Hematopoietic multipotent progenitor cell treated with erythropoietin and hydrocortisone succinate and interleukin-3 and kit ligand, for 17 days (in vitro differentiated cells): Measurements from ENCODE around the gene MLF2.

Experiments used
- DNase-seq: peaks from one replicate; pipeline ENCODE4 v3.0.0-alpha.2; 2015; ENCODE audit warnings: low spot score

The MLF2 gene

GRCh38 chr12:6778217-6778573 is 25.3 kb upstream of the MLF2 start:
- no peak for DNase-seq

DNA sequence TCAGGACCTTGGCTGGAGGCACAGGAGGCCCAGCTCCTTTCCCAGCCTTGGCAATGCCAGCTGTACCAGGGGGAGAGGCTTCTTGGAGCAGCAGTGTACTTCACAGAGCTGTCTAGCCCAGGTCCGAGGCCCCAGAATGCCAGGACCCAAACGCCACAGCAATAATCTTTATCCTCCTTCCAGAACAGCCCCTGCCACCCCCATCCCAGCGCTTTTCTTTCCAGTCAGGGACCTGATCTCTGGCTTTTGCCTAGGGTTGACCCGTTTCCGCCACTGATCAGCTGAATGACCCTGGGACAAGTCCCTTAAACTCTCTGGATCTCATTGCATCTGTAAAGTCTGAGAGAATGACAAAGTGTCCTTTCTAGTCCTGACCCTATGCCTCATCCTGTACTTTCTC is 24.4 kb upstream of the MLF2 start:
- no peak for DNase-seq

- no peak for DNase-seq
Measured at GRCh38 chr12:6775185-6776174, 22.5 kb upstream of the MLF2 start.

DNA sequence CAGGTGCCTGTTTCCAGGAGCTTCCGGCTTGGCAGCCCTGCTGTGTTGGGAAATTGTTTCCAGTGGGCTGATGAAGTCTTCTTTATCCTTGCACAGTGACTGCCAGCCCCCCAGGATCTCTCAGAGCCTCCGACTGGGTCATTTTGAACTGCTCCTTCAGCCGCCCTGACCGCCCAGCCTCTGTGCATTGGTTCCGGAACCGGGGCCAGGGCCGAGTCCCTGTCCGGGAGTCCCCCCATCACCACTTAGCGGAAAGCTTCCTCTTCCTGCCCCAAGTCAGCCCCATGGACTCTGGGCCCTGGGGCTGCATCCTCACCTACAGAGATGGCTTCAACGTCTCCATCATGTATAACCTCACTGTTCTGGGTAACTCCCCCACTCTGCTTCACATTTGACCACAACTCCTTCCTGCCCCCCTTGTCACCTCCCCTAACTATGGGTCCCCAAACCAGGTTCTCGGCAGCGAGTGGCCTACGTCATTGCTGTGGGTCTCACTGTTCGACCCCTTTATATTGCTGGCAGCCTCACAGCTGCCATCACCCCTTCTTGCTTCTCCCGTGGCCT is 21.6 kb upstream of the MLF2 start:
- no peak for DNase-seq

DNA sequence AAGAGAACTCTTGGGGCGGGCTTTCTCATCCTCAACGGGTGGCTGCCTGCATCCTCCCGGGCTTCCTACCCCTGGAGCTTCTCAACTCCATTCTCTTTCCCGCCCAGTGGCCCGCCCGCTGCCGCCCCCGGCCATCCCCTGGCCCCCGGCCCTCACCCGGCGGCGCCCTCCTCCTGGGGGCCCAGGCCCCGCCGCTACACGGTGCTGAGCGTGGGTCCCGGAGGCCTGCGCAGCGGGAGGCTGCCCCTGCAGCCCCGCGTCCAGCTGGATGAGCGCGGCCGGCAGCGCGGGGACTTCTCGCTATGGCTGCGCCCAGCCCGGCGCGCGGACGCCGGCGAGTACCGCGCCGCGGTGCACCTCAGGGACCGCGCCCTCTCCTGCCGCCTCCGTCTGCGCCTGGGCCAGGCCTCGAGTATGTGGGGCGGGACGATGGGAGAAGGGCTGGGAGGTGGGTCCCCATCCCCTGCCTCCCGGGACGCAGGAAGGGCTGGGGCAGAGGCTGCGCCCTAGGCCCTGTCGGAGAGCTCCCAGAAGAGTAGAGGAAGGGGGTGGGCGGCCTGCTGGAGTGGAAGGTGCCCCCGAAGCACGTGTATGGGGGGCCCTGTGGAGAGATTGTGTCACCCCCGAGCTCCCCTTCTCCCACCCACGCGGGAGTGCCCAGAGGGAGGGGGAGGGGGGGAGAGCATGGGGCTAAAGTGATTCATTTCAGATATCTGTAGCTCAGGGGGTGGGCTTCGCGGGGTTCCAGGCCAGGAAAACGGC is 20.8 kb upstream of the MLF2 start:
- DNase-seq = no peak

DNA sequence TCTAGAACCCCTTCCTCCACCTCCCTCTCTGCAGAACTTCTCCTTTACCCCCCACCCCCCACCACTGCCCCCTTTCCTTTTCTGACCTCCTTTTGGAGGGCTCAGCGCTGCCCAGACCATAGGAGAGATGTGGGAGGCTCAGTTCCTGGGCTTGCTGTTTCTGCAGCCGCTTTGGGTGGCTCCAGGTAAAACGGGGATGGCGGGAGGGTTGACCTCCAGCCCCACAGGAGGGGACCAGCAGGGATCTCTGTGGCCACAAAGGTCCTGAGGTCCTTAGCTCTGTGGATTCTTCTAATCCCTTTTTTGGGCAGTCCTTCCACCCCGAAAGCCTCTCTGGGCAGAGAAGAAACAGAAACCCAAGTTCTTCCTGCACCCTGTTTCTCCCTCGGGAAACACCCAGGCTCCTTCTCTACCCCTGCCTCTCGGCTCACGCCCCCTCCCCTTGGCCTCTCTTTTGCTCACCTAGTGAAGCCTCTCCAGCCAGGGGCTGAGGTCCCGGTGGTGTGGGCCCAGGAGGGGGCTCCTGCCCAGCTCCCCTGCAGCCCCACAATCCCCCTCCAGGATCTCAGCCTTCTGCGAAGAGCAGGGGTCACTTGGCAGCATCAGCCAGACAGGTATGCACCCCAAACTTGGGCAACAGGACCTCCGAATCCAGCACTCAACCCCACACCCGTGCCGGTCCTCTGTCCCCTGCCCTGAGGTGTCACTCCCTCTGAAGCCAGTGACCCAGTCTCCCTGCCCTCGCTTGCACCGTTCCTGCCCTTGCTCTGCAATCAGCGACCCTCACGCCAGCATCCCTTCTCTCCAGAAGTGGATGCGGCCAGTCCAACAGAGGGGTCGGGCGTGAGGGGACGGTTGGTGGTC is 20.0 kb upstream of the MLF2 start:
- no peak for DNase-seq

- DNase-seq = no peak
Measured at GRCh38 chr12:6772331-6772695, 19.4 kb upstream of the MLF2 start, which contains the start of gene LAG3. LAG3 (plus strand) TSS chr12:6772520; CDS start chr12:6772853, 333 bp downstream.

DNA sequence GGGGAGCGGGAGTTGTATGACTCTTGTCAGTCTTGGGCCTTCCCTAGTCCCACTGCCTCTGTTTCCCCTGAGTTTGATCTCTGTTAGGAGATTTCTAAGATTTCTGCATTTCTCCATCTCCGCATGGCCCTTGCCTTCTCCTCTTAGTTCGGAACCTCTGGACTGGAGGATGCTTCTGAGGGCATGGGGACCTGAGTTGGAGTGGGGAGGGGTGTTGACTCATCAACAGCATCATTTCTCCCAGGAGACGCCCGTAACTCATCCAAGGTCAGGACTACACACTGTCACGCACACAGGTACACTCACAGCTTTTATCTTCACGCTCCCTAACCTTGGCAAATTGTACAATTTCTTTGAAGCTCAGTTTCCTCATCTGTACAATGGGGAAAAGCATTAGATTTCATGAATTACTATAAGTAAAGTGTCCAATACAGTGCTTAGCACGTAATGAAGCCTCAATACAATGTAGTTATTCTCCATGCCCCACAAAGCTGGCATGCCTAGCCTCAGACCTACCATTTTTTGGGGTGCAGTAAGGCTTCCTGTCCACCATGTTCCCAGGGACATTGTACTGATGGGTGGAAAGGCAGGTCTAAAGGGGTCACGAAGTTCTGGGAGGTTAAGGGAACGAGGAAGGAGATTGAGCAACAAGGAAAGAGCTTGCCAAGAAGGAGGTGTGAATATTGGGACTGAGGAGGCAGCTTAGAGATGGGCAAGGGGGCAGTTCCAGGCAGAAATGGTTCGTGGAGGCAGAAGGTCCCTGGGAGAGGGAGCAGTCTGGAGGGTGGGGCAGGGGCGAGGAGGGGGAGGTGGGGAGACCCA is 18.8 kb upstream of the MLF2 start:
- DNase-seq = no peak

GRCh38 chr12:6771091-6771495 is 18.2 kb upstream of the MLF2 start:
- no peak for DNase-seq

DNA sequence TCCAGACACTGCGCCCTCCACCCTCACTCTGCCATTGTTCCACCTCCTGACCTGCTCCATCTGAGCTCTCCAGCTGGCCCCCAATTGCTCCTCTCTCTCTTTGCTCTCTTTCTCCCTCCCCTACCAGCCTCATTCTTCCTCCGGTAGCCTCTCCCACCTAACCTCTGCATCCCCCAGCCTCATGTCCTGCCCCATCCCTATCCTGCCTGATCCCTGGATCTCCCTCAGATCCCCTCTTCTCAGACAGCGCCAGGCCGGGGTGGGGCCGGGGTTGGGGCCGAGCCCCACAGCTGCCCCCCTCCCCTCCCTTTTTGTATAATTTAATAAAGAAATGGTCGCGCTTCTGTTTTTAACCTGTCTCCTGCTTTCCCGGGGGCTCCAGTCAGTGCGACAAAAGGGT is 17.7 kb upstream of the MLF2 start:
- DNase-seq = no peak

DNA sequence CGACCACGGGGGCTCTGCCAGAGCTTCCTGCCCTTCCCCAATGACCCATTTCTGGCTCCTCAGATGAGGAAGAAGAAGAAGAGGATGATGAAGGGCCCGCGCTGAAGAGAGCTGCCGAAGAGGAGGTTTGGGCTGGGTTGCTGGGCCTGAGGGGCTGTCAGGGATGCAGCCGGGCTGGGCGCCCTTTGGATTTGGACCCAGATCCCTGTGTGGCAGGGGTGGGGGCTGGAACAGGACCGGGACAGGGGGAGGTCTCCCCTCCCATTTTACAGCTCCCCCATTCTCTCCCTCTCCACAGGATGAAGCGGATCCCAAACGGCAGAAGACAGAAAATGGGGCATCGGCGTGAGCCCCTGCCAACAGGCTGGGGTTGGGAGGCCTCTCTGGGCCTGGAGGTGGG is 17.2 kb upstream of the MLF2 start:
- DNase-seq = no peak

DNA sequence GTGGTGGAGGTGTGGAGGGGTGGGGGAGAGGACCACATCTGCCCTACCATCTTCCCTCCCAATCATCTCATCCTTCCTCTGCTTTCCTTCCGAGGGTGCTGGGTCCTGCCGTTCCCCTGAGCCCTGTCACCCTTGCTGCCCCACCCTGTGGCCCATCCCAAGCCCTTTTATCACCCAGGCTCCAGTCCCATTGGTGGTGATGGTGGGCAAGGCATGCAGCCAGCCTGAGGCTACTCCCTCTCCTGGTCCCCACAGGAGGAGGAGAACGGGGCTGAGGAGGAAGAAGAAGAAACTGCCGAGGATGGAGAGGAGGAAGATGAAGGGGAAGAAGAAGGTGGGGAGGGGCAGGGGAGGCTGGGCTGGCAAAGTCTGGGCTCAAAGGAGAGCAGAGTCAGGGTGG is 16.7 kb upstream of the MLF2 start:
- DNase-seq = peak; percentile 50

GRCh38 chr12:6768990-6769389 is 16.0 kb upstream of the MLF2 start:
- peak; percentile 27 for DNase-seq

GRCh38 chr12:6768437-6768914 is 15.5 kb upstream of the MLF2 start:
- peak; percentile 22 for DNase-seq

- DNase-seq = peak; percentile 18
Measured at GRCh38 chr12:6767353-6768319, 14.7 kb upstream of the MLF2 start.

GRCh38 chr12:6766651-6767349 is 13.9 kb upstream of the MLF2 start:
- DNase-seq = peak; percentile 80

DNA sequence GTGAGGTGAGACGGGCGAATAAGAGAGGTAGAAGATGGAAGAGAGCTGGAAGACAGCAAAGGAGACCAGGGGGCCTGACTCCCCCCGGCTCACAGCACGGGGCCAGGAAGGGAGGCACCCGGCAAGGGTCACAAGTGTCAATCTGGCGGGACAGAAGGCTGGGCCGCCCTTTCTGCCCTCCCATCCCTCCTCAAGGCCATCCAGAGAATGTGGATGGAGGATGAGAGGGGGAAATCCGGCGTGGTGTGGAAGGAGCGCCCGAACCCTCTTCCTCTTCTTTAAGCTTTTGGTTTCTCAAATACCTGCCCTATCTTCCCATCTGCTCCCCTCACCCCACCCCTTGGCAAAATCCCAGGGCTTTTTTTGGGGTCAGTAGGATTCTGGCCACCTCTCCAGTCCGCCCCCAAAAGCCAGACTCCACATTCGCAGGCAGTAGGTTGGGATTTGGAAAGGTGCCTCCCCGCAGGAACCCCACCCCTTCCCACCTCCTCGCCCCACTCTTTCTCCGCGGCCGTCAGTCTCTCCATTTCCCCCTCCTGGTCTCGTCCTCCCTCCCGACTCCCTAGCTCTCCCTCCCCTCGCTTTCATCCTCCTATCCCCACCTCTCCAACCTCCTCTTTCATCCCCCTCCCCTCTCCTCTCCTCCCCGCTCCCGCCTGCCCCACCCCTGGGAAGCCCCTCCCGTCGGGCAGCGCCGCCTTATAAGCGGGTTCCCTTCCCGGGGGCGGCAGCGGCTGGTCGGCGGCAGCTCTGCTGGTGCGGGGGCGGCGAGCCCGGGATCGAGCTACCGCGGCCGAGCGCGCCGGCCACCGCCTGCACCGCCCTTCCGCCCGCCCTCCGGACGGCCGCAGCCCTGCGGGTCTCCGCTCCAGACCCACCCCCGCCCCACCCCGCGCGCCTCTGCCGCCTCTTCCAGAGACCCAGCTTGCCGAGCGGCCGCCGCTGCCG is 13.0 kb upstream of the MLF2 start, which contains the start of gene PTMS:
Gene PTMS (plus strand): TSS at position 730 of the 948 bp plus-strand sequence. CDS start 343 bp downstream, outside the sequence.
- DNase-seq = peak; percentile 68
